Prostate gland (tissue), 2 donors: ENCODE data around the gene SORBS2. TPM values are rescaled to one million over a fixed set of nuclear protein-coding genes. Genes with fewer than 3 reads are reported as not detected.

Experiments
- DNase-seq: peaks from one replicate; pipeline ENCODE4 v3.0.0-alpha.2; 2019; ENCODE audit warnings: low spot score
- H3K27ac ChIP-seq, 2 donors: fragments of 200-600 bp; sonication (generic); 2 replicates each; pipeline ENCODE4 v1.5.1; 2017 to 2019
- H3K27me3 ChIP-seq: fragments of 200-600 bp; sonication (generic); replicated peaks from 2 replicates; pipeline ENCODE4 v1.5.1; 2019; ENCODE audit not compliant: insufficient read depth
- H3K36me3 ChIP-seq, 2 donors: fragments of 200-600 bp; sonication (generic); 1 replicate in 1 of 2; 2 replicates in 1 of 2; pipeline versions ENCODE4 v1.5.1 to v1.8.1; 2017 to 2019
- H3K4me1 ChIP-seq: fragments of 200-600 bp; sonication (generic); replicated peaks from 2 replicates; pipeline ENCODE4 v1.5.1; 2019
- H3K4me3 ChIP-seq, 2 donors: fragments of 200-600 bp; sonication (generic); 2 replicates each; pipeline ENCODE4 v1.5.1; 2017 to 2019
- H3K9me3 ChIP-seq: fragments of 200-600 bp; sonication (generic); 2 replicates; pipeline ENCODE4 v1.5.1; 2017
- POLR2A ChIP-seq: fragments of 450-650 bp; IDR thresholded peaks from one replicate; pipeline ENCODE4 v1.6.1; 2016; ENCODE audit warnings: antibody characterized with exemption, mild to moderate bottlenecking
- POLR2AphosphoS5 ChIP-seq: sonication (generic); formaldehyde crosslinking; IDR thresholded peaks from one replicate; pipeline ENCODE4 v1.6.1; 2017; ENCODE audit warnings: antibody characterized with exemption
- WGBS: methylation state at CpG from one replicate; pipeline ENCODE4 v1.1.5; 2018; 5-methylcytosine and 5-hydroxymethylcytosine counted together
- intact Hi-C: fragments of 100-400 bp; cut with DNase I; formaldehyde crosslinking; loops from one replicate; pipeline ENCODE4 v1.14.2; 2022
- total RNA-seq, 2 donors: library from RNA; depleted of rRNA; stranded (reverse); fragments of >200 nt; gene quantifications; one replicate each; pipeline ENCODE4 v1.1.0, GENCODE V29; 2016
- TF ChIP-seq, protein P1 (sequence below), 4 experiments: fragments of 200-600 bp in 2 of 4; fragments of 450-650 bp in 2 of 4; sonication (generic) in 2 of 4; IDR thresholded peaks; 1 replicate in 3 of 4; 2 replicates in 1 of 4; pipeline ENCODE4 v1.5.1; 2016 to 2019; ENCODE audit warnings: antibody characterized with exemption in 4 of 4, mild to moderate bottlenecking in 2 of 4, moderate library complexity in 2 of 4

SORBS2 gene
- total RNA-seq, 2 donors from 2014 or later, result 175 to 242 TPM

DNA sequence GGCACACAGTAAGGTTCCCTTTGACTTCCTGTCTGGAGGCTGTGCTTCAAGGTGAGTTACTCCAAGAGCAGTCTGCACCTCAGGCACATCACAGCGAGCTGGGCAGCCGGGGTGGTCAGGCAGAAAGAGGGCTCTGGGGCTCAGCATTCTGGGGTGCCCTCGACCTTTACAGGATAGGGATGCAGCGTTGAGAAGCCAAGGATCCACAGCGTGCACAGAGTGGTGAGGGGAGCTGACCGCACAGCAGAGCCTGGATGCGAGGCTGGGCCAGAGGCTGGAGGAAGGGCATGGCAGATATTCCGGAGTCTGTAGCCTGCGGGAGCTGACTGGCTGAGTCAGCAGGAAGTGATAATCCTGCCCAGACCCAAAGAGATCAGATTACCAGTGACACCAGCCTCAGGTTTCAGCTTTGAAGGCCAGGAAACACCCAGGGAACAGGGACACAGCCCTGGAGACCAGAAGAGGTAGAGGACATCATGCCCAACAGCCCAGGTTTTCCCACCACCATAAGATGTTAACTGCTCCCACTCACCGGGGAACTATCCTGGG, 238.3 kb downstream of the SORBS2 start:
- intact Hi-C loops, result no loop called here
- Histone ChIP-seq H3K36me3 (no peaks in the 10 kb centered on the region), H3K4me1 (no peaks in the 10 kb centered on the region), H3K4me3 (no peak overlapping the region), H3K27ac (no peak overlapping the region), H3K9me3 (no peaks in the 10 kb centered on the region), H3K27me3 (no peaks in the 10 kb centered on the region)
- TF ChIP-seq POLR2AphosphoS5 (no peak), POLR2A (no peak)
- TF ChIP-seq, protein P1, sequence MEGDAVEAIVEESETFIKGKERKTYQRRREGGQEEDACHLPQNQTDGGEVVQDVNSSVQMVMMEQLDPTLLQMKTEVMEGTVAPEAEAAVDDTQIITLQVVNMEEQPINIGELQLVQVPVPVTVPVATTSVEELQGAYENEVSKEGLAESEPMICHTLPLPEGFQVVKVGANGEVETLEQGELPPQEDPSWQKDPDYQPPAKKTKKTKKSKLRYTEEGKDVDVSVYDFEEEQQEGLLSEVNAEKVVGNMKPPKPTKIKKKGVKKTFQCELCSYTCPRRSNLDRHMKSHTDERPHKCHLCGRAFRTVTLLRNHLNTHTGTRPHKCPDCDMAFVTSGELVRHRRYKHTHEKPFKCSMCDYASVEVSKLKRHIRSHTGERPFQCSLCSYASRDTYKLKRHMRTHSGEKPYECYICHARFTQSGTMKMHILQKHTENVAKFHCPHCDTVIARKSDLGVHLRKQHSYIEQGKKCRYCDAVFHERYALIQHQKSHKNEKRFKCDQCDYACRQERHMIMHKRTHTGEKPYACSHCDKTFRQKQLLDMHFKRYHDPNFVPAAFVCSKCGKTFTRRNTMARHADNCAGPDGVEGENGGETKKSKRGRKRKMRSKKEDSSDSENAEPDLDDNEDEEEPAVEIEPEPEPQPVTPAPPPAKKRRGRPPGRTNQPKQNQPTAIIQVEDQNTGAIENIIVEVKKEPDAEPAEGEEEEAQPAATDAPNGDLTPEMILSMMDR (IDR thresholded peaks at IDR 0.05), result no peak
- no peak for DNase-seq
- 75% methylated on average over 10 of the region's 10 CpGs for WGBS

DNA sequence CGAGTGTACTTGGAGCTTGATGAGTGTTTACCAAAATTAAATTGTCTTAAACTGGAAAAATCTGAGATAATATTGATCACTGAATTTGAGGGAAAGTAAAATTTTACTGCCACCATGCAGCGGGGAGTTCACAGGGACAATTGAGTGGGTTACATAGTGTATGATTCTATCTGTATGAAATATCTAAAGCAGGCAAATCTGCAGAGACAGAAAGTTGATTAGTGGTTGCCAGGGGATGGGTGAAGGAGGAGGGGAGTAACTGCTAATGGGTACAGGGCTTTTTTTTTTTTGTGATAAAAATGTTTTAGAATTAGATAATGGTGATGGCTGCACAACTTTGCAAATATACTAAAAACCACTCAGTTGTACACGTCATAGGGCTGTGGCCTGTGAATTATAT, 241.3 kb downstream of the SORBS2 start:
- Histone ChIP-seq H3K9me3 (no peaks in the 10 kb centered on the region), H3K4me1 (peaks cover 9% of the 10 kb centered on the region), H3K27ac (no peak overlapping the region), H3K36me3 (no peaks in the 10 kb centered on the region), H3K27me3 (no peaks in the 10 kb centered on the region), H3K4me3 (no peak overlapping the region)
- DNase-seq, result no peak
- intact Hi-C loops, result no loop called here
- 96% methylated on average over 3 of the region's 3 CpGs for WGBS
- TF ChIP-seq POLR2A, result no peak
- no peak for TF ChIP-seq POLR2AphosphoS5
- TF ChIP-seq, protein P1 (IDR thresholded peaks at IDR 0.05), result no peak

DNA sequence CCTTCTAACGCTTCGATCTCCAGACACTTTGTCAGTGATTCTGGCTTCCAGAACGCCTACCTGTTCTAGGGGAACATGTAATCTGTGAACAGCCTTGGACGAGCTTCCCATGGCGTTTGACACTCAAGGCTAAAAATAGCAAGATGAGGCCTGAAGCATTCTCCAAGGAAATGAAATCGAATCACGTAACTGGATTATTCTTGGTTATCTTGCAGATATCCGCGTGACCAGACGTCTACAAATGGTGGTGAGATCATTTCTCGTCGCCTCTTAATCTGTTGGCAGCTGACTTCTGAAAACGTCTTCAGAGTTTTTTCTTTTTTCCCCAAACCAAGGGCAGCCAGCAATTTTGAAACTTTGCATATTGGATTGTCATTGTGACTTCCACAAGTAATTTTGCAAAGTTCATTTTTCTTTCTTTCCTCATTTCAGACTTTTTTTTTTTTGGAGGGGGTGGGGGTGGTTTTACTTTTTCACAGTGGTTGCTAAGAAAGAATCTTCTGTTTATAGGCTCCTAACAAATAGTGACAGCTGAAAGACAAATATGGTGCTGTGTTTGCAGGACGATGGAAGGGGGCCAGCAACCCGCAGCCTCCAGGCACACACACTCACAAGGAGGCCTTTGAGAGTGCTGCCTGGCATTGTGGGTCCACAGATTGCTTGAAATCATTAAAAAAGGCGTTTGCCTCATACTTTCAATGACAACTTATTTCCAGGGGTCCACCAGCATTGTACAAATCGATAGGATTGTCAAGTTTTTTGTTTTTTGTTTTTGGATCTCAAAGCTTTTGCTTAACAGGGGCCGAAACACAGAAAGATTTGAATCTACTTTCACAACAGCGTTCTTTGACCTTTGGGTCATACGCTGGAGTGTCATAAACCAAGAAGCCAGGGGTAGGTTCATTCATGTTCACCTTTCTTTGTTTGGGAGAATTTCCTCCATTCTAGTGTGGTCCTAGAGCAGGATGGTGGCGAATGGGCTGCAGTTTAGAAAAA, 244.3 kb downstream of the SORBS2 start:
- intact Hi-C loops, result loop anchor here (5.0 kb wide), 1 partner anchor 35 kb away; no protein-coding TSS in a partner anchor
- Histone ChIP-seq H3K4me1 (peaks cover 9% of the 10 kb centered on the region), H3K36me3 (no peaks in the 10 kb centered on the region), H3K27ac (peak overlapping the region; percentile 67 to 71), H3K9me3 (no peaks in the 10 kb centered on the region), H3K27me3 (no peaks in the 10 kb centered on the region), H3K4me3 (no peak overlapping the region)
- peak; percentile 42 for DNase-seq
- WGBS, result 43% methylated on average over 21 of the region's 21 CpGs
- TF ChIP-seq POLR2A (no peak), POLR2AphosphoS5 (peak; percentile 26)
- TF ChIP-seq, protein P1 (IDR thresholded peaks at IDR 0.05), result no peak

DNA sequence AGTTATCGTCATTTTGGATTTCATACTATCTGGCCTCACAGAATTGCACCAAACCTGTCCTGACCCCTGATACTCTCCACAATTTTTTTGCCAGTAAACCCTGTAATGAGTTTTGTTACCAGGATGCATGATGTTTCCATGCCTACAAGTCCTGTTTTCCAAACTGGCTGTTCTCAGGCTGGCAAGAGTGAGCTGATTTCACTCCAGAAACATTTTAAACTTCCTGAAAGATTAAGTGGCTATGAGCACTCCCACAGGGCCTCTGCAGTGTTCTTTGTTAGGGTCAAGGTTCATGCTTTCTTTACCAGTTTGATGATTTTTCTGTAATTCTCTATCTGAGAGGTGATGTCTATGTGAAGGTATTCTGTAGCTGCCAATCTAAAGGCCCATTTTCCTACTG, 245.0 kb downstream of the SORBS2 start:
- H3K4me1 ChIP-seq, result peaks cover 9% of the 10 kb centered on the region
- TF ChIP-seq POLR2A (no peak), POLR2AphosphoS5 (no peak)
- TF ChIP-seq, protein P1 (IDR thresholded peaks at IDR 0.05), result no peak
- peak overlapping the region; percentile 67 to 71 for H3K27ac ChIP-seq
- 42% methylated on average over 1 of the region's 1 CpG for WGBS
- intact Hi-C loops, result loop anchor here (5.0 kb wide), 1 partner anchor 35 kb away; no protein-coding TSS in a partner anchor
- no peaks in the 10 kb centered on the region for H3K36me3 ChIP-seq
- no peak overlapping the region for H3K4me3 ChIP-seq
- DNase-seq, result peak; percentile 15
- no peaks in the 10 kb centered on the region for H3K9me3 ChIP-seq
- no peaks in the 10 kb centered on the region for H3K27me3 ChIP-seq
